K562 (cell line): Measurements from ENCODE around the gene ZNF618. TPM values are rescaled to one million over a fixed set of nuclear protein-coding genes. Genes with fewer than 3 reads are reported as not detected.

Source experiments
- ATAC-seq: fragments of 200-7000 bp; cut with Tn5 transposase; 3 replicates; pipeline ENCODE4 v1.9.1; 2020; ENCODE audit warnings: moderate library complexity
- BruUV-seq: library from RNA; stranded (reverse); fragments of 400-500 nt; replicated peaks from 2 replicates; lab custom pipeline; 2021; lab: Mats Ljungman, UMichigan
- CTCF ChIA-PET: fragments of 300-600 bp; formaldehyde crosslinking; extraction: SDS; loops from one replicate; lab custom pipeline; 2021; ENCODE audit warnings: low intra/inter-chr PET ratio; lab: Yijun Ruan, JAX
- POLR2A ChIA-PET: fragments of 300-600, 350-650 bp; sonication (Branson Sonifier 250); formaldehyde crosslinking; extraction: SDS; loops from one replicate; lab custom pipeline; 2021; ENCODE audit warnings: antibody characterized with exemption, inconsistent platforms; lab: Yijun Ruan, JAX
- DNase-seq, 4 experiments: peaks; one replicate each; pipeline versions ENCODE4 v3.0.0 to v3.0.0-alpha.2; 2011 to 2018; ENCODE audit warnings: low spot score in 3 of 4, mixed read lengths in 3 of 4; ENCODE audit errors: extremely low read depth in 1 of 4
- FAIRE-seq: peaks from 2 replicates; lab custom pipeline; 2011; peaks lifted over from hg19 to GRCh38; lab: Jason Lieb, UNC
- H2AFZ ChIP-seq: 2 replicates; pipeline ENCODE4 v1.6.0; 2011; ENCODE audit warnings: low read depth, low read length, control low read depth, inconsistent platforms
- H3K27ac ChIP-seq: fragments of 200-600 bp; 3 replicates; pipeline ENCODE4 v1.8.0; 2011; ENCODE audit warnings: low read depth, mild to moderate bottlenecking, control low read depth, inconsistent platforms, low read length, moderate library complexity, mixed read lengths; ENCODE audit errors: extremely low read depth
- H3K27me3 ChIP-seq, 2 experiments: fragments of 300-600 bp in 1 of 2; 2 replicates in 1 of 2; 3 replicates in 1 of 2; pipeline versions ENCODE4 v1.6.0 to v1.8.0; 2011; ENCODE audit warnings: inconsistent platforms in 2 of 2, low read length in 2 of 2, mild to moderate bottlenecking in 1 of 2, mixed read lengths in 1 of 2, moderate library complexity in 1 of 2; ENCODE audit not compliant: control insufficient read depth in 2 of 2, insufficient read depth in 2 of 2
- H3K36me3 ChIP-seq: fragments of 300-600 bp; 3 replicates; pipeline ENCODE4 v1.8.0; 2011; ENCODE audit warnings: mild to moderate bottlenecking, low read length, inconsistent platforms; ENCODE audit not compliant: control insufficient read depth, insufficient read depth
- H3K4me1 ChIP-seq, 2 experiments: fragments of 200-600 bp in 1 of 2; replicated peaks in 1 of 2; 2 replicates in 1 of 2; 3 replicates in 1 of 2; pipeline versions ENCODE4 v1.5.1 to v1.8.0; 2011; ENCODE audit warnings: inconsistent platforms in 2 of 2, low read length in 2 of 2, mild to moderate bottlenecking in 1 of 2, mixed read lengths in 1 of 2, moderate library complexity in 1 of 2; ENCODE audit not compliant: control insufficient read depth in 2 of 2, insufficient read depth in 2 of 2
- H3K4me2 ChIP-seq: 2 replicates; pipeline ENCODE4 v1.6.1; 2011; ENCODE audit warnings: low read length, control low read depth, inconsistent platforms, mixed read lengths; ENCODE audit not compliant: insufficient read depth
- H3K4me3 ChIP-seq: fragments of 200-600 bp; sonication (generic), shearing (Covaris generic); 2 replicates; pipeline ENCODE4 v1.5.1; 2016; ENCODE audit warnings: control low read depth, inconsistent platforms
- H3K79me2 ChIP-seq: fragments of 200-600 bp; 3 replicates; pipeline ENCODE4 v1.8.0; 2011; ENCODE audit warnings: low read length, inconsistent platforms; ENCODE audit not compliant: control insufficient read depth, insufficient read depth
- H3K9ac ChIP-seq, 2 experiments: 2 replicates each; pipeline versions ENCODE4 v1.6.0 to v1.6.1; 2011; ENCODE audit warnings: low read depth in 2 of 2, low read length in 2 of 2, control low read depth in 1 of 2, inconsistent platforms in 1 of 2, mild to moderate bottlenecking in 1 of 2, mixed read lengths in 1 of 2; ENCODE audit not compliant: insufficient read depth in 1 of 2
- H3K9me1 ChIP-seq: one replicate; pipeline ENCODE4 v1.6.0; 2011; ENCODE audit warnings: inconsistent platforms, mild to moderate bottlenecking, low read length, moderate library complexity; ENCODE audit not compliant: control insufficient read depth, insufficient read depth
- H3K9me3 ChIP-seq: replicated peaks from 2 replicates; pipeline ENCODE4 v1.5.1; 2011; ENCODE audit warnings: low read depth, low read length, inconsistent platforms; ENCODE audit not compliant: control insufficient read depth, insufficient read depth
- H4K20me1 ChIP-seq: replicated peaks from 2 replicates; pipeline ENCODE4 v1.6.1; 2011; ENCODE audit warnings: low read length, inconsistent platforms, mixed read lengths; ENCODE audit not compliant: control insufficient read depth, insufficient read depth
- ETS2 ChIP-seq: IDR thresholded peaks from 2 replicates; pipeline ENCODE4 v1.6.1; 2016; ENCODE audit warnings: borderline replicate concordance, missing genetic modification characterization, mild to moderate bottlenecking, moderate library complexity, missing compliant biosample characterization; ENCODE audit not compliant: poor library complexity, severe bottlenecking
- FOXM1 ChIP-seq, 2 experiments: fragments of 450-650 bp in 1 of 2; sonication (generic) in 1 of 2; formaldehyde crosslinking in 1 of 2; IDR thresholded peaks; 2 replicates each; pipeline versions ENCODE4 v1.6.1 to v1.9.0; 2017 to 2022; ENCODE audit warnings: low read depth in 2 of 2, mild to moderate bottlenecking in 2 of 2, missing genetic modification reagents in 1 of 2, moderate library complexity in 1 of 2
- HMG20B ChIP-seq: fragments of 250-450 bp; sonication (Bioruptor Pico); IDR thresholded peaks from 2 replicates; pipeline ENCODE4 v1.5.0; 2021; ENCODE audit warnings: mild to moderate bottlenecking
- HNRNPK ChIP-seq: fragments of 200-400 bp; formaldehyde crosslinking; IDR thresholded peaks from one replicate; pipeline ENCODE4 v1.6.1; 2018; ENCODE audit warnings: mild to moderate bottlenecking, low read depth, low read length; ENCODE audit not compliant: poor library complexity, severe bottlenecking
- KLF13 ChIP-seq: fragments of 450-650 bp; IDR thresholded peaks from 2 replicates; pipeline ENCODE4 v1.6.1; 2016; ENCODE audit warnings: missing genetic modification characterization, low read depth, mild to moderate bottlenecking, missing compliant biosample characterization, moderate library complexity, borderline replicate concordance
- NR2F6 ChIP-seq: fragments of 450-650 bp; formaldehyde crosslinking; IDR thresholded peaks from 2 replicates; pipeline ENCODE4 v1.4.0; 2020; ENCODE audit warnings: mild to moderate bottlenecking
- POLR2G ChIP-seq: fragments of 200-400 bp; formaldehyde crosslinking; IDR thresholded peaks from 2 replicates; pipeline ENCODE4 v1.6.1; 2017; ENCODE audit warnings: low read depth, mild to moderate bottlenecking, antibody characterized with exemption, low read length, moderate library complexity
- PYGO2 ChIP-seq: fragments of 450-650 bp; IDR thresholded peaks from 2 replicates; pipeline ENCODE4 v1.6.1; 2016; ENCODE audit warnings: mild to moderate bottlenecking, missing genetic modification characterization, moderate library complexity, missing compliant biosample characterization
- SOX6 ChIP-seq: fragments of 450-650 bp; IDR thresholded peaks from 2 replicates; pipeline ENCODE4 v1.6.1; 2014; ENCODE audit warnings: mild to moderate bottlenecking
- TCFL5 ChIP-seq: fragments of 250-450 bp; sonication (Bioruptor Pico); conservative IDR thresholded peaks from 2 replicates; pipeline ENCODE4 v1.6.1; 2021; ENCODE audit warnings: mild to moderate bottlenecking, moderate library complexity, matching md5 sums
- ZNF121 ChIP-seq: sonication (generic); formaldehyde crosslinking; conservative IDR thresholded peaks from 2 replicates; pipeline ENCODE4 v1.8.0; 2022; ENCODE audit warnings: missing genetic modification reagents
- ZNF41 ChIP-seq: fragments of 250-450 bp; sonication (Bioruptor Pico); conservative IDR thresholded peaks from 2 replicates; pipeline ENCODE4 v1.4.0; 2020; ENCODE audit warnings: mild to moderate bottlenecking
- WGBS: fragments of 100-300 bp; shearing (Covaris generic); methylation state at CpG from one replicate; pipeline ENCODE4 v1.1.6; 2016; ENCODE audit warnings: low coverage, mixed read lengths; ENCODE audit not compliant: insufficient coverage; ENCODE audit errors: missing lambda C conversion rate; 5-methylcytosine and 5-hydroxymethylcytosine counted together
- in situ Hi-C: fragments of 300-500 bp; cut with MboI; formaldehyde crosslinking; loops from 4 replicates; pipeline ENCODE4 v1.15.0; 2018; ENCODE audit warnings: inconsistent platforms, mixed read lengths
- intact Hi-C: fragments of 100-400 bp; cut with micrococcal nuclease; formaldehyde crosslinking; loops from 2 replicates; pipeline ENCODE4 v1.14.2; 2022
- polyA plus RNA-seq, 8 experiments: library from polyadenylated mRNA; depleted of rRNA in 4 of 8; stranded (reverse) in 5 of 8; unstranded in 3 of 8; fragments of >200 nt; fragmentation: Nextera tagmentation in 2 of 8; fragmentation: Illumina TruSeq in 1 of 8; extraction: Ambion mirVana in 2 of 8; extraction: Trizol in 1 of 8; gene quantifications; 2 replicates each; pipeline versions ENCODE4 v1.2.1 to v1.2.3, GENCODE V29; 2011 to 2014; ENCODE audit warnings: inconsistent platforms in 1 of 8, missing spikeins in 1 of 8
- total RNA-seq, 7 experiments: library from RNA; depleted of rRNA in 6 of 7; stranded (reverse); fragments of >200 nt in 6 of 7; fragmentation: Illumina TruSeq in 2 of 7; extraction: Trizol in 2 of 7; gene quantifications; 2 replicates each; pipeline versions ENCODE4 v1.2.1 to v1.2.3, GENCODE V29; 2011 to 2021; ENCODE audit warnings: low replicate concordance in 1 of 7
- TF ChIP-seq, protein P1 (sequence below): sonication (generic); formaldehyde crosslinking; IDR thresholded peaks from 2 replicates; pipeline ENCODE4 v1.8.0; 2022; ENCODE audit warnings: mild to moderate bottlenecking, missing genetic modification reagents
- TF ChIP-seq, protein P2 (sequence below), 3 experiments: IDR thresholded peaks in 2 of 3; conservative IDR thresholded peaks in 1 of 3; 2 replicates each; pipeline ENCODE4 v1.5.1; 2011 to 2012; ENCODE audit warnings: low read length in 3 of 3, mild to moderate bottlenecking in 3 of 3, control low read depth in 2 of 3, improper control_type of control experiment in 1 of 3, inconsistent platforms in 1 of 3, low read depth in 1 of 3, mixed read lengths in 1 of 3, moderate library complexity in 1 of 3; ENCODE audit not compliant: insufficient read depth in 2 of 3

ZNF618 gene
- total and polyA plus RNA-seq, 9 of the 15 experiments (the other 6 are each of a cell fraction or from before 2014, with no cell fraction given), result 0.08 to 13.7 (median 3.4) TPM

DNA sequence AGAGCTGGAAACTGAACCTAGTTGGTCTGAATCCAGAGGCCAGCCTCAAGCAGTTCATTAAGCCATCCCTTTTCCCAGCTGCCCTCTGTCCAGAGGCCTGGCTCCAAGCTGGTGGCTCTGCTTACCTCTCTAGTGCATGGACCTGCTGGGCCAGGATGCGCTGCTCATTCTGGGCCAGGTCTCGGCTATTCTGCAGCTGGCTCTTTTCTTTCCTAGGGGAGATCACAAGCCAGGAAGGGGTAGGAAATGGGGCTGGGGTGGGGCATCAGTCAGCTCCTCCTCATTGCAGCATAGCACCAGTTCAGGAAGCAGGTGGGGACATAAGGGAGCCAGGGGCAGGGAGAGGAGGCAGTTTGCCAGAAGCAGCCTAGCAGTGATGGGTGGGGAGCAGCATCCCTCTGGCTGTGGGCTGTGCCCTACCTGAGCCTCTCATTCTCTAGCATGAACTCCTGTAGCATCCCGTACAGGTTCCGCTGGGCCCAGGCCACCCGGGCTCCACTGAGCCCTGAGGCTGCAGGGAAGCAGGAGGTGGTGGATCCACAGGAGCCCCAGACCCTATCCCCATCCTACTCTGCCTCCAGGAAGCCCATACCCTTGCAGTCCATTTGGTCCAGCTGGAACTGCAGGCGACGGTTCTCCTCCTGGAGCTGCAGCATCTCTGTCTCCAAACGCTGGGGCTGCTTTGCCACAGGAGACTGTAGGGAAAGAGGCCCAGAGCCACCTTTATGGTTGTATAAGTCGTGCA, 217.8 kb downstream of the ZNF618 start (continued):
- TF ChIP-seq POLR2G, result no peak

DNA sequence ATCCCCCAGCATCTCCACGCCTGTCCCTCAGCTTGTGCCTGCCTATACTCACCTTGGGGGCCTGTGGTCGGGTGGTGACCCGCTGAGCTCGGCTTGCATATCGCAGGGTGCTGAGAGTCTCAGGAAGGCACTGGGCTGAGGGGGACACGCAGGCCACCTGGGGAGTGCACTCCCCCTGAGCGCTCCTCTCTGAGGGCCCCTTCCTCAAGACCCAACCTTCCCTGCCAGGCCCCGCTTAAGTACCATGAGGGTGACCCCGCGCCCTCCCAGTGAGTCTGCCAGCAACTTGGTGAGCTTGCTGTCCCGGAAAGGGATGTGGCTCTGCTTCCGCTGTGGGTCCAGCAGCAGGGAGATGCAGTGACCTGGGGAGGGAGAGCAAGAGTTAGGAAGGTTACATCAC, 218.9 kb downstream of the ZNF618 start:
- no peaks in the 10 kb centered on the region; the same call in 1 of the 2 replicates for H4K20me1 ChIP-seq
- ATAC-seq (no peak), FAIRE-seq (no peak), DNase-seq (no peak)
- BruUV-seq, result no TSS peak
- ChIA-PET POLR2A (no interaction called here), CTCF (no interaction called here)
- no peak overlapping the region for H3K4me2 ChIP-seq
- H3K4me1 ChIP-seq, result peaks cover 0 to 12% of the 10 kb centered on the region in 2 experiments; a peak in 2 of 5 replicates
- peaks cover 0 to 24% of the 10 kb centered on the region in 2 experiments; a peak in 2 of 5 replicates for H3K27me3 ChIP-seq
- H3K4me3 ChIP-seq, result no peak overlapping the region
- in situ Hi-C loops (no loop called here), intact Hi-C loops (no loop called here)
- 4% methylated on average over 11 of the region's 12 CpGs for WGBS
- no peak overlapping the region for H3K9ac ChIP-seq
- H2AFZ ChIP-seq, result no peak overlapping the region
- no peak overlapping the region for H3K27ac ChIP-seq
- no peaks in the 10 kb centered on the region for H3K9me1 ChIP-seq
- no peaks in the 10 kb centered on the region for H3K9me3 ChIP-seq
- no peaks in the 10 kb centered on the region for H3K79me2 ChIP-seq
- no peaks in the 10 kb centered on the region for H3K36me3 ChIP-seq
- no peak for TF ChIP-seq TCFL5 (CRISPR knock-in tag)
- TF ChIP-seq HMG20B (CRISPR knock-in tag), result no peak
- TF ChIP-seq HNRNPK, result no peak
- no peak for TF ChIP-seq PYGO2 (tag)
- TF ChIP-seq KLF13 (tag), result no peak
- TF ChIP-seq ZNF41 (CRISPR knock-in tag), result no peak
- TF ChIP-seq, protein P1, sequence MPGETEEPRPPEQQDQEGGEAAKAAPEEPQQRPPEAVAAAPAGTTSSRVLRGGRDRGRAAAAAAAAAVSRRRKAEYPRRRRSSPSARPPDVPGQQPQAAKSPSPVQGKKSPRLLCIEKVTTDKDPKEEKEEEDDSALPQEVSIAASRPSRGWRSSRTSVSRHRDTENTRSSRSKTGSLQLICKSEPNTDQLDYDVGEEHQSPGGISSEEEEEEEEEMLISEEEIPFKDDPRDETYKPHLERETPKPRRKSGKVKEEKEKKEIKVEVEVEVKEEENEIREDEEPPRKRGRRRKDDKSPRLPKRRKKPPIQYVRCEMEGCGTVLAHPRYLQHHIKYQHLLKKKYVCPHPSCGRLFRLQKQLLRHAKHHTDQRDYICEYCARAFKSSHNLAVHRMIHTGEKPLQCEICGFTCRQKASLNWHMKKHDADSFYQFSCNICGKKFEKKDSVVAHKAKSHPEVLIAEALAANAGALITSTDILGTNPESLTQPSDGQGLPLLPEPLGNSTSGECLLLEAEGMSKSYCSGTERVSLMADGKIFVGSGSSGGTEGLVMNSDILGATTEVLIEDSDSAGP, result no peak
- TF ChIP-seq ETS2 (tag), result no peak
- no peak for TF ChIP-seq NR2F6
- TF ChIP-seq, protein P2, sequence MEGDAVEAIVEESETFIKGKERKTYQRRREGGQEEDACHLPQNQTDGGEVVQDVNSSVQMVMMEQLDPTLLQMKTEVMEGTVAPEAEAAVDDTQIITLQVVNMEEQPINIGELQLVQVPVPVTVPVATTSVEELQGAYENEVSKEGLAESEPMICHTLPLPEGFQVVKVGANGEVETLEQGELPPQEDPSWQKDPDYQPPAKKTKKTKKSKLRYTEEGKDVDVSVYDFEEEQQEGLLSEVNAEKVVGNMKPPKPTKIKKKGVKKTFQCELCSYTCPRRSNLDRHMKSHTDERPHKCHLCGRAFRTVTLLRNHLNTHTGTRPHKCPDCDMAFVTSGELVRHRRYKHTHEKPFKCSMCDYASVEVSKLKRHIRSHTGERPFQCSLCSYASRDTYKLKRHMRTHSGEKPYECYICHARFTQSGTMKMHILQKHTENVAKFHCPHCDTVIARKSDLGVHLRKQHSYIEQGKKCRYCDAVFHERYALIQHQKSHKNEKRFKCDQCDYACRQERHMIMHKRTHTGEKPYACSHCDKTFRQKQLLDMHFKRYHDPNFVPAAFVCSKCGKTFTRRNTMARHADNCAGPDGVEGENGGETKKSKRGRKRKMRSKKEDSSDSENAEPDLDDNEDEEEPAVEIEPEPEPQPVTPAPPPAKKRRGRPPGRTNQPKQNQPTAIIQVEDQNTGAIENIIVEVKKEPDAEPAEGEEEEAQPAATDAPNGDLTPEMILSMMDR (IDR thresholded peaks at IDR 0.05 in 2 of 3, conservative IDR thresholded peaks at IDR 0.05 in 1 of 3; ENCODE audit: insufficient read depth in 2 of 3, low read depth in 1 of 3, low read length in 3 of 3), result no peak
- no peak for TF ChIP-seq SOX6
- no peak for TF ChIP-seq ZNF121 (CRISPR knock-in tag)
- TF ChIP-seq FOXM1 (IDR thresholded peaks at IDR 0.05; ENCODE audit: low read depth), result no peak
- TF ChIP-seq FOXM1 (CRISPR knock-in tag; IDR thresholded peaks at IDR 0.05; ENCODE audit: low read depth), result no peak
